Measurements from ENCODE around the gene DHRS7B. TPM values are rescaled to one million over a fixed set of nuclear protein-coding genes. Genes with fewer than 3 reads are reported as not detected.

Gene DHRS7B
- total RNA-seq, 1 donor from 2014 or later, result 22.4 TPM

- DNase-seq (no peak), ATAC-seq (ENCODE audit: poor library complexity) (no peak)
- intact Hi-C loops (cut with DNase I), result loop anchor here (2.0 kb wide), 1 partner anchor 20 kb away; no protein-coding TSS in a partner anchor
Observed at GRCh38 chr17:21240369-21241055, 113.7 kb downstream of the DHRS7B start.

Other genes with a start within 250 kb of the DHRS7B start
- gene USP22, start 84.0 kb upstream of the DHRS7B start, total RNA-seq, result 139 TPM
- 31.9 TPM for gene TMEM11, start 87.2 kb downstream of the DHRS7B start, total RNA-seq
- gene NATD1, start 126.4 kb downstream of the DHRS7B start, total RNA-seq, result 19.1 TPM
- gene MAP2K3, start 157.7 kb downstream of the DHRS7B start, total RNA-seq, result 30.8 TPM
- gene KCNJ12, start 249.4 kb downstream of the DHRS7B start, total RNA-seq, result 12.2 TPM

All from Right ventricle myocardium superior (tissue), 1 donor.